ENCODE measurements around the gene SDCBP2. TPM values are rescaled to one million over a fixed set of nuclear protein-coding genes. Genes with fewer than 3 reads are reported as not detected.

Gene SDCBP2
- total and polyA plus RNA-seq, 12 donors = 0.43 to 7.6 (median 2.9) TPM

DNA sequence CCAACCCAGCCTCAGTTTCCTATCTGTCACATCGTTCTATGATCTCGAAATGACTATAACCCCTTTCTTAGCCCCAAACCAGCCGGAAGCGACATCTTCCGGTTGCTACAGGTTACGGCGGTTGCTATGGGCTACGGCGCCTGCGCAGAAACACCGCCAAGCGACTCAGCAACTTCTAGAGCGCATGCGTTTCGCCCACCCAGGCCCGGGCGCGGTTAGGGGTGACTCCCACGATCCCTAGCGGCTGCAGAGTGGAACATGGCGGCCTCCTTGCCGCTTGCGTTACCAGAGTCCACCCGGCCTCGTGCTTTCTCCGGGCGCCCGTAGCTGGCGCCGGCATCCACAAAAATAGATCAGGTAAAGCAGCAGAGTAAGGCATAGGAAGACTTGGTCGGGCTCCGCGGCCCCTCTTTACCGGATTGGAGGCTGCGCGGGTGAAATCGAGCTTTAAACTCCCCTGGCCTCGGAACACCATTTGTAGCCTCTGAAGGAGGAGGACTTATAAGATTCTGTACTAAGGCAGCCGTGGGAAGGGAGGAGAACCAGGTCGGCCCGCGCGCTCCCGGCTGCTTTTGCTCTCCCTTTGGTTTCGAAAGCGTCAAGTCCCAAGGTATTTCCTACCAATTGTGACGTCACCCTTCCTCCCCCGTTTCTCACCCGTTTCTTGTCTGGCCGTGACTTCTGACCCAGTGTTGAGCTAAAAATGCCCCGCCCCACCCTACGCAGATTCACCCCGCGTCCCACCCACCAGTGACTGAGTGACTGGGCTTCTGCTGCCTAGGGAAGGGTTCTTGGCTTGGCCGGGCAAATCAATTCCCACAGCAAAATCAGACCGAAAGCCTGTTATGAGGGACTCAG is 3.5 kb downstream of the SDCBP2 start:
- WGBS, 4 donors = 0 to 1% (median 1%) methylated on average over 25 to 56 of the region's 56 CpGs
- intact Hi-C loops (cut with DNase I) = loop anchor here in 1 of 2 donors (5.0 kb wide), 1 partner anchor 62 kb away; no protein-coding TSS in a partner anchor
- H3K4me3 ChIP-seq = peak overlapping the region; percentile 67 to 99 (median 75)

DNA sequence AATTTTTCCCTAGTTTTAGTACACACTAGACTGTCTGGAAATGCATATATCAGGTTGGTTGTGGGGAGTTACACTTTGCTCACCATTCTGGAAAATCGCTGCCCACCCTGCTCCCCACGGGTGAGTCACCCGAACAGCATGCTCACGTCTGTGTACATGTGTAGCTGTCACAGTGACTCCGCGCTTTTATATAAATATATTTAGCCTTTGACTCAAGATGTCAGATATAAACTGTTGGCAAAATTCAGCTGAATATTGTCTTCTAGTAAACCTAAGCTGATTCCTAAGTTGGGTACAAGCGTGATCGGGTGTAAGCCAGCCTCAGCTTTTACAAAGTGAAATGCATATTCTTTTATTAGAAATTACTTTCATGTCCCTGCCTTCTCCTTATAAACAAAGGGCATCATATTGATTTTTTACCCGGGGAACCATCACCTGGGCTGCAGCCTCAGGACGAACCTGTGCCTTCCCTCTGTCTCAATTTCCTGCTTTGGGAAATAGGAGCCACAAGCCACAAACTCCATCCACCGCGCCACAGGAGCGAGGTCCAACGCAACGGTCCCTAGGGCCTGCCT is 4.3 kb downstream of the SDCBP2 start:
- no peak for TF ChIP-seq POLR2A (IDR thresholded peaks at IDR 0.05)
- TF ChIP-seq, protein P1, sequence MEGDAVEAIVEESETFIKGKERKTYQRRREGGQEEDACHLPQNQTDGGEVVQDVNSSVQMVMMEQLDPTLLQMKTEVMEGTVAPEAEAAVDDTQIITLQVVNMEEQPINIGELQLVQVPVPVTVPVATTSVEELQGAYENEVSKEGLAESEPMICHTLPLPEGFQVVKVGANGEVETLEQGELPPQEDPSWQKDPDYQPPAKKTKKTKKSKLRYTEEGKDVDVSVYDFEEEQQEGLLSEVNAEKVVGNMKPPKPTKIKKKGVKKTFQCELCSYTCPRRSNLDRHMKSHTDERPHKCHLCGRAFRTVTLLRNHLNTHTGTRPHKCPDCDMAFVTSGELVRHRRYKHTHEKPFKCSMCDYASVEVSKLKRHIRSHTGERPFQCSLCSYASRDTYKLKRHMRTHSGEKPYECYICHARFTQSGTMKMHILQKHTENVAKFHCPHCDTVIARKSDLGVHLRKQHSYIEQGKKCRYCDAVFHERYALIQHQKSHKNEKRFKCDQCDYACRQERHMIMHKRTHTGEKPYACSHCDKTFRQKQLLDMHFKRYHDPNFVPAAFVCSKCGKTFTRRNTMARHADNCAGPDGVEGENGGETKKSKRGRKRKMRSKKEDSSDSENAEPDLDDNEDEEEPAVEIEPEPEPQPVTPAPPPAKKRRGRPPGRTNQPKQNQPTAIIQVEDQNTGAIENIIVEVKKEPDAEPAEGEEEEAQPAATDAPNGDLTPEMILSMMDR (IDR thresholded peaks at IDR 0.05) = no peak
- Histone ChIP-seq H3K27me3 (no peaks in the 10 kb centered on the region), H3K36me3 (replicated peaks in 1 of 2) (no peaks in the 10 kb centered on the region), H3K9me3 (replicated peaks in 1 of 3) (no peaks in the 10 kb centered on the region), H3K4me1 (replicated peaks in 1 of 2) (peaks cover 19 to 51% of the 10 kb centered on the region in 2 donors), H3K27ac (peak overlapping the region in 4 of 5 donors; percentile 99 to 100 (median 100)), H3K4me3 (peak overlapping the region in 2 of 4 donors; percentile 80 to 99)
- intact Hi-C loops (cut with DNase I) = loop anchor here in 1 of 2 donors (5.0 kb wide), 2 partner anchors 63 to 73 kb away; no protein-coding TSS in a partner anchor
- peak in 6 of 7 donors; percentile 21 to 63 (median 37) for DNase-seq
- WGBS, 4 donors = 23 to 28% (median 25%) methylated on average over 15 of the region's 15 CpGs

More for the DNA sequence above, 3.5 kb downstream of the SDCBP2 start:
- no peaks in the 10 kb centered on the region for H3K27me3 ChIP-seq
- peak; percentile 95 to 96 for TF ChIP-seq POLR2A (IDR thresholded peaks at IDR 0.05)
- TF ChIP-seq, protein P1 (IDR thresholded peaks at IDR 0.05) = peak in 5 of 6 experiments; percentile 36 to 68 (median 50)
- peak; percentile 97 to 99 (median 98) for DNase-seq
- no peaks in the 10 kb centered on the region for H3K36me3 ChIP-seq (replicated peaks in 1 of 2)
- peak overlapping the region; percentile 92 to 100 (median 99) for H3K27ac ChIP-seq
- peaks cover 21 to 57% of the 10 kb centered on the region in 2 donors for H3K4me1 ChIP-seq (replicated peaks in 1 of 2)
- H3K9me3 ChIP-seq (replicated peaks in 1 of 3) = no peaks in the 10 kb centered on the region

DNA sequence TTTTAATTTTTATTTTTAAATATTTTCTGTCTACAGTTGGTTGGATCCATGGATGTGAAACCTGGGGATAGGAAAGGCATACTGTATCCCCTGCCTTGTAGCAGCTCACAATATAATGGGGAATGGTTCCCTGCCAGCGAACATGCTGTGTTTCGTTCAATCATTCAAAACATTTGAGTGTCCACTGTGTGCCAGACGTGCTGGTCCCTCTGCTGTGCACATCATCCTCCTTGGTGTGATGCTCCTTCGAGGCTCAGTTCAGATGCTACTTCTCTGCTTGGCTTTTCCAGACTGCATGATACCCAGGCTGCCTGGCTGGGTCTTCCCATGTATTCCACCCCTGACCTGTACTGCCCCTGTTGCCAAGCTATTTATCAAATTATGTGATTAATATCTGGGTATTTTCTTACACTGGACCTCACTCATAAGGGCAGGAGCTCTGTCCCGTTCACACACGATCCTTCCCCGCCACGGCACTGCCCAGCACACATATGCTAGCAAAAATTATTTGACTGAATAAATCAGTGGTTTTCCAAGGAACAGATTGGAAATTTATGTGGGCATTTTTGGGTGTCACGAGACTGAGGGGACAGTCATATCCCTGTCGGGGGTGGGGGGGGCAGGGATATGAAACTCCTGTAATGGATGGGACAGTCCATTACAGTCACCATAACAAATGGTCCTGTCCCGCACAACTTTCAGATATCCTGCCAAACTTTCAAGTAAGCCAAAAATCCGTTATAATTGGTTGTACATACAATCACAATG is 4.9 kb downstream of the SDCBP2 start:
- H3K4me1 ChIP-seq (replicated peaks in 1 of 2) = peaks cover 19 to 45% of the 10 kb centered on the region in 2 donors
- TF ChIP-seq POLR2A (IDR thresholded peaks at IDR 0.05) = no peak
- TF ChIP-seq, protein P1 (IDR thresholded peaks at IDR 0.05) = no peak
- H3K27me3 ChIP-seq = no peaks in the 10 kb centered on the region
- DNase-seq = peak in 4 of 7 donors; percentile 11 to 52 (median 22)
- no peak overlapping the region for H3K4me3 ChIP-seq
- H3K9me3 ChIP-seq (replicated peaks in 1 of 3) = no peaks in the 10 kb centered on the region
- peak overlapping the region in 3 of 5 donors; percentile 99 to 100 (median 100) for H3K27ac ChIP-seq
- H3K36me3 ChIP-seq (replicated peaks in 1 of 2) = no peaks in the 10 kb centered on the region
- 59 to 78% (median 67%) methylated on average over 12 of the region's 12 CpGs for WGBS, 4 donors
- intact Hi-C loops (cut with DNase I) = loop anchor here in 1 of 2 donors (5.0 kb wide), 1 partner anchor 73 kb away; no protein-coding TSS in a partner anchor
